ENCODE data around the gene STIM2. TPM values are rescaled to one million over a fixed set of nuclear protein-coding genes. Genes with fewer than 3 reads are reported as not detected.

The STIM2 gene
- total RNA-seq, 1 donor from 2014 or later, result 18.4 TPM

GRCh38 chr4:26871611-26872010, 11.0 kb downstream of the STIM2 start:
- Mint-ChIP-seq H3K27ac (ENCODE audit: unreplicated experiment) (no peak overlapping the region), H3K36me3 (ENCODE audit: low read depth, unreplicated experiment) (no peaks in the 10 kb centered on the region), H3K4me1 (ENCODE audit: low read depth, unreplicated experiment) (peaks cover 6% of the 10 kb centered on the region), H3K9me3 (ENCODE audit: unreplicated experiment) (no peaks in the 10 kb centered on the region), H3K4me3 (ENCODE audit: unreplicated experiment) (no peak overlapping the region), H3K27me3 (ENCODE audit: low read depth, unreplicated experiment) (no peaks in the 10 kb centered on the region)
- H3K4me3 ChIP-seq (ENCODE audit: insufficient read depth, low read depth, low read length), result no peak overlapping the region
- H3K27ac ChIP-seq (ENCODE audit: low read depth, low read length), result no peak overlapping the region
- H2AFZ ChIP-seq (ENCODE audit: low read depth, low read length), result no peak overlapping the region
- no peaks in the 10 kb centered on the region for H3K27me3 ChIP-seq (ENCODE audit: insufficient read depth, low read length)
- H3K79me2 ChIP-seq (ENCODE audit: insufficient read depth, low read length), result peaks cover 86% of the 10 kb centered on the region
- H4K20me1 ChIP-seq (ENCODE audit: insufficient read depth, low read length), result peaks cover 23% of the 10 kb centered on the region
- FAIRE-seq (no peak), DNase-seq (ENCODE audit: low read depth) (peak; percentile 71)
- H3K4me1 ChIP-seq (ENCODE audit: insufficient read depth, low read length), result no peaks in the 10 kb centered on the region
- H3K9ac ChIP-seq (ENCODE audit: low read length), result no peak overlapping the region
- no peak for TF ChIP-seq EZH2 (IDR thresholded peaks at IDR 0.05; ENCODE audit: insufficient read depth, low read length)
- no peak for TF ChIP-seq CTCF (IDR thresholded peaks at IDR 0.05; ENCODE audit: insufficient read depth, low read depth, low read length)
- H3K9me3 ChIP-seq (ENCODE audit: insufficient read depth, low read depth, low read length), result no peaks in the 10 kb centered on the region
- no peaks in the 10 kb centered on the region for H3K36me3 ChIP-seq (ENCODE audit: insufficient read depth, low read length)
- no peak overlapping the region for H3K4me2 ChIP-seq (ENCODE audit: low read length)

GRCh38 chr4:26873391-26874026, 12.9 kb downstream of the STIM2 start:
- no peaks in the 10 kb centered on the region for H3K27me3 ChIP-seq (ENCODE audit: insufficient read depth, low read length)
- H3K36me3 ChIP-seq (ENCODE audit: insufficient read depth, low read length), result no peaks in the 10 kb centered on the region
- peaks cover 27% of the 10 kb centered on the region for H4K20me1 ChIP-seq (ENCODE audit: insufficient read depth, low read length)
- TF ChIP-seq EZH2 (IDR thresholded peaks at IDR 0.05; ENCODE audit: insufficient read depth, low read length) (no peak), CTCF (IDR thresholded peaks at IDR 0.05; ENCODE audit: insufficient read depth, low read depth, low read length) (no peak)
- no peak overlapping the region for H2AFZ ChIP-seq (ENCODE audit: low read depth, low read length)
- no peaks in the 10 kb centered on the region for H3K4me1 ChIP-seq (ENCODE audit: insufficient read depth, low read length)
- no peaks in the 10 kb centered on the region for H3K27me3 Mint-ChIP-seq (ENCODE audit: low read depth, unreplicated experiment)
- no peak overlapping the region for H3K4me3 Mint-ChIP-seq (ENCODE audit: unreplicated experiment)
- peaks cover 4% of the 10 kb centered on the region for H3K36me3 Mint-ChIP-seq (ENCODE audit: low read depth, unreplicated experiment)
- H3K9ac ChIP-seq (ENCODE audit: low read length), result no peak overlapping the region
- H3K27ac Mint-ChIP-seq (ENCODE audit: unreplicated experiment), result no peak overlapping the region
- H3K27ac ChIP-seq (ENCODE audit: low read depth, low read length), result no peak overlapping the region
- H3K4me3 ChIP-seq (ENCODE audit: insufficient read depth, low read depth, low read length), result no peak overlapping the region
- no peaks in the 10 kb centered on the region for H3K9me3 ChIP-seq (ENCODE audit: insufficient read depth, low read depth, low read length)
- FAIRE-seq, result no peak
- H3K79me2 ChIP-seq (ENCODE audit: insufficient read depth, low read length), result peaks cover 83% of the 10 kb centered on the region
- H3K4me1 Mint-ChIP-seq (ENCODE audit: low read depth, unreplicated experiment), result peaks cover 3% of the 10 kb centered on the region
- no peak for DNase-seq (ENCODE audit: low read depth)
- peaks cover 3% of the 10 kb centered on the region for H3K9me3 Mint-ChIP-seq (ENCODE audit: unreplicated experiment)
- no peak overlapping the region for H3K4me2 ChIP-seq (ENCODE audit: low read length)

GRCh38 chr4:26874110-26874509, 13.5 kb downstream of the STIM2 start:
- no peak for TF ChIP-seq CTCF (IDR thresholded peaks at IDR 0.05; ENCODE audit: insufficient read depth, low read depth, low read length)
- no peak for TF ChIP-seq EZH2 (IDR thresholded peaks at IDR 0.05; ENCODE audit: insufficient read depth, low read length)
- Mint-ChIP-seq H3K4me1 (ENCODE audit: low read depth, unreplicated experiment) (peaks cover 3% of the 10 kb centered on the region), H3K4me3 (ENCODE audit: unreplicated experiment) (no peak overlapping the region), H3K36me3 (ENCODE audit: low read depth, unreplicated experiment) (peaks cover 4% of the 10 kb centered on the region), H3K27me3 (ENCODE audit: low read depth, unreplicated experiment) (no peaks in the 10 kb centered on the region), H3K9me3 (ENCODE audit: unreplicated experiment) (peaks cover 3% of the 10 kb centered on the region), H3K27ac (ENCODE audit: unreplicated experiment) (no peak overlapping the region)
- H3K9me3 ChIP-seq (ENCODE audit: insufficient read depth, low read depth, low read length), result no peaks in the 10 kb centered on the region
- no peak overlapping the region for H3K4me2 ChIP-seq (ENCODE audit: low read length)
- peaks cover 83% of the 10 kb centered on the region for H3K79me2 ChIP-seq (ENCODE audit: insufficient read depth, low read length)
- H4K20me1 ChIP-seq (ENCODE audit: insufficient read depth, low read length), result peaks cover 27% of the 10 kb centered on the region
- H3K4me1 ChIP-seq (ENCODE audit: insufficient read depth, low read length), result no peaks in the 10 kb centered on the region
- no peak overlapping the region for H2AFZ ChIP-seq (ENCODE audit: low read depth, low read length)
- H3K9ac ChIP-seq (ENCODE audit: low read length), result no peak overlapping the region
- H3K27me3 ChIP-seq (ENCODE audit: insufficient read depth, low read length), result no peaks in the 10 kb centered on the region
- H3K4me3 ChIP-seq (ENCODE audit: insufficient read depth, low read depth, low read length), result no peak overlapping the region
- H3K27ac ChIP-seq (ENCODE audit: low read depth, low read length), result no peak overlapping the region
- FAIRE-seq (no peak), DNase-seq (ENCODE audit: low read depth) (no peak)
- no peaks in the 10 kb centered on the region for H3K36me3 ChIP-seq (ENCODE audit: insufficient read depth, low read length)

Data from astrocyte (in vitro differentiated cells and primary cell).